GM21367 (cell line): ENCODE data around the gene RSAD1.
"Not testable (repeated sequence)": the region's sequence is repeated elsewhere in the genome, so short reads cannot be mapped to it uniquely, and the experiment has no call there.

Experiments
- ATAC-seq: cut with Tn5 transposase; IDR thresholded peaks from one replicate; pipeline ENCODE4 v1.9.1; 2021; ENCODE audit not compliant: unreplicated experiment

The RSAD1 gene

GRCh38 chr17:50471009-50471905, 7.4 kb upstream of the RSAD1 start:
- no peak for ATAC-seq

GRCh38 chr17:50472286-50472685, 6.4 kb upstream of the RSAD1 start:
- ATAC-seq = no peak

- ATAC-seq = not testable (repeated sequence)
These were observed 5.9 kb upstream of the RSAD1 start for GRCh38 chr17:50472761-50473161.

GRCh38 chr17:50473901-50474300, 4.8 kb upstream of the RSAD1 start:
- ATAC-seq = no peak

- ATAC-seq = no peak
These were observed 4.1 kb upstream of the RSAD1 start for GRCh38 chr17:50474523-50474922.

- ATAC-seq = no peak
These were observed 3.3 kb upstream of the RSAD1 start for GRCh38 chr17:50475362-50475761.

- not testable (repeated sequence) for ATAC-seq
These were observed 2.7 kb upstream of the RSAD1 start for GRCh38 chr17:50475775-50476544.

- ATAC-seq = no peak
These were observed 1.9 kb upstream of the RSAD1 start for GRCh38 chr17:50476545-50477315.

GRCh38 chr17:50477976-50478375, 684 bp upstream of the RSAD1 start:
- ATAC-seq = no peak

GRCh38 chr17:50479522-50480141, 972 bp downstream of the RSAD1 start:
- ATAC-seq = no peak

GRCh38 chr17:50480142-50480764, 1.6 kb downstream of the RSAD1 start:
- ATAC-seq = no peak

- no peak for ATAC-seq
These were observed 2.3 kb downstream of the RSAD1 start for GRCh38 chr17:50480854-50481490.

GRCh38 chr17:50481648-50482047, 3.0 kb downstream of the RSAD1 start:
- no peak for ATAC-seq

GRCh38 chr17:50482110-50482509, 3.5 kb downstream of the RSAD1 start:
- no peak for ATAC-seq

GRCh38 chr17:50482516-50482915, 3.9 kb downstream of the RSAD1 start:
- ATAC-seq = no peak

GRCh38 chr17:50483266-50483665, 4.6 kb downstream of the RSAD1 start:
- ATAC-seq = no peak

- no peak for ATAC-seq
These were observed 5.9 kb downstream of the RSAD1 start for GRCh38 chr17:50484386-50485155.

- ATAC-seq = no peak
These were observed 8.8 kb downstream of the RSAD1 start for GRCh38 chr17:50487213-50488096.
